Measurements from ENCODE around the gene CAMK4. TPM values are rescaled to one million over a fixed set of nuclear protein-coding genes. Genes with fewer than 3 reads are reported as not detected.

The CAMK4 gene
- total RNA-seq, 4 donors from 2014 or later, result 0.75 to 5.6 (median 4.7) TPM

DNA sequence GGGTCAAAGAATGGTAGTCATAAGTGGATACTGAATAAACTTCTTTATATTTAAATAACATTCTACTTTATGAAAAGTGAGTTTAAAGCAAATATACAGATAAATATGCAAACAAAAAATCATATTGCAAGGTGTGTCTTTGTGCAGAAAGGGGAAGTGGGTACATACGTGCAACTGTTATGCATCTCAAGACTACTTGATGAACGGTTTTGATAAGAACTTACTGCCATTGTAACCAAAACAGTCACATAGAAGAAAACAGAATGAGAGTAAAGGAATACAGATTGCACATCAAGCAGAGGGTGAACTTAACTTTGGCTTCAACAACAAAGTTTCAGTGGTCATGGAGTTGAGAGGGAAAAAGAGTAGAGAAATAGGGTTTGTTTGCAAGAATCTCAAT is 9.9 kb downstream of the CAMK4 start:
- intact Hi-C loops (cut with DNase I; ENCODE audit: low total_unique reads) (no loop called here), in situ Hi-C loops (cut with MboI; ENCODE audit: low pct_ligation_motif_present in 1 of 4, low pct_unique_long_range_greater_than_20kb in 1 of 4, low sequenced_read_pairs in 3 of 4) (no loop called here)
- no peaks in the 10 kb centered on the region for H3K27me3 ChIP-seq
- no peak for TF ChIP-seq POLR2A (IDR thresholded peaks at IDR 0.05)
- TF ChIP-seq EP300 (IDR thresholded peaks at IDR 0.05; ENCODE audit: low read depth), result no peak
- TF ChIP-seq POLR2AphosphoS5 (IDR thresholded peaks at IDR 0.05), result no peak
- TF ChIP-seq, protein P1, sequence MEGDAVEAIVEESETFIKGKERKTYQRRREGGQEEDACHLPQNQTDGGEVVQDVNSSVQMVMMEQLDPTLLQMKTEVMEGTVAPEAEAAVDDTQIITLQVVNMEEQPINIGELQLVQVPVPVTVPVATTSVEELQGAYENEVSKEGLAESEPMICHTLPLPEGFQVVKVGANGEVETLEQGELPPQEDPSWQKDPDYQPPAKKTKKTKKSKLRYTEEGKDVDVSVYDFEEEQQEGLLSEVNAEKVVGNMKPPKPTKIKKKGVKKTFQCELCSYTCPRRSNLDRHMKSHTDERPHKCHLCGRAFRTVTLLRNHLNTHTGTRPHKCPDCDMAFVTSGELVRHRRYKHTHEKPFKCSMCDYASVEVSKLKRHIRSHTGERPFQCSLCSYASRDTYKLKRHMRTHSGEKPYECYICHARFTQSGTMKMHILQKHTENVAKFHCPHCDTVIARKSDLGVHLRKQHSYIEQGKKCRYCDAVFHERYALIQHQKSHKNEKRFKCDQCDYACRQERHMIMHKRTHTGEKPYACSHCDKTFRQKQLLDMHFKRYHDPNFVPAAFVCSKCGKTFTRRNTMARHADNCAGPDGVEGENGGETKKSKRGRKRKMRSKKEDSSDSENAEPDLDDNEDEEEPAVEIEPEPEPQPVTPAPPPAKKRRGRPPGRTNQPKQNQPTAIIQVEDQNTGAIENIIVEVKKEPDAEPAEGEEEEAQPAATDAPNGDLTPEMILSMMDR (IDR thresholded peaks at IDR 0.05), result no peak
- 44 to 45% methylated on average over 2 of the region's 2 CpGs for WGBS, 2 donors (ENCODE audit: low coverage in 1 of 2)
- no peak overlapping the region for H3K27ac ChIP-seq
- DNase-seq, result no peak
- no peaks in the 10 kb centered on the region for H3K9me3 ChIP-seq
- no peaks in the 10 kb centered on the region for H3K4me1 ChIP-seq
- H3K4me3 ChIP-seq, result no peak overlapping the region
- no peaks in the 10 kb centered on the region for H3K36me3 ChIP-seq

DNA sequence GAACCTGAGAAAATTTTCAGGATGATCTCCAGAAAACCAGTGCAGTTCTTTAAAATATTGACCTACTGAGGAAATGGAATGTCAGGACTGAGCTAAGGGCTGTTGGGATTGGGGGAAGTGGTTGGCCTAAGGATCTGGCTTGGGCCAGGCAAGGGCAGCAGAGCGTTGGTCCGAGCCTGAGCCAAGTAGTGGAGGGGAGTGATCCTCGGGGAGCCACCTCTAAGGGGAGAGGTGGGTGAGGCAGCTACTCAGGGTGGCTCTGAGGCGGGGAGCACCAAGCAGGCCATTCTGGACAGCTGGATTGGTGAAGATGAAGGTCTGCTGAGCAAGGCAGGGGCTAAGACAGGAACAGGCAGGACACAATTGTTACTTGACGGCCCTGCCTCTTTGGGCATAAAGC is 11.5 kb downstream of the CAMK4 start:
- TF ChIP-seq POLR2AphosphoS5 (IDR thresholded peaks at IDR 0.05) (no peak), POLR2A (IDR thresholded peaks at IDR 0.05) (no peak), EP300 (IDR thresholded peaks at IDR 0.05; ENCODE audit: low read depth) (no peak)
- TF ChIP-seq, protein P1 (IDR thresholded peaks at IDR 0.05), result no peak
- in situ Hi-C loops (cut with MboI; ENCODE audit: low pct_ligation_motif_present in 1 of 4, low pct_unique_long_range_greater_than_20kb in 1 of 4, low sequenced_read_pairs in 3 of 4), result no loop called here
- Histone ChIP-seq H3K4me3 (no peak overlapping the region), H3K9me3 (no peaks in the 10 kb centered on the region), H3K27me3 (no peaks in the 10 kb centered on the region), H3K27ac (no peak overlapping the region), H3K36me3 (no peaks in the 10 kb centered on the region), H3K4me1 (no peaks in the 10 kb centered on the region)
- no peak for DNase-seq
- intact Hi-C loops (cut with DNase I; ENCODE audit: low total_unique reads), result no loop called here
- WGBS, 2 donors (ENCODE audit: low coverage in 1 of 2), result 89 to 93% methylated on average over 3 to 5 of the region's 5 CpGs

DNA sequence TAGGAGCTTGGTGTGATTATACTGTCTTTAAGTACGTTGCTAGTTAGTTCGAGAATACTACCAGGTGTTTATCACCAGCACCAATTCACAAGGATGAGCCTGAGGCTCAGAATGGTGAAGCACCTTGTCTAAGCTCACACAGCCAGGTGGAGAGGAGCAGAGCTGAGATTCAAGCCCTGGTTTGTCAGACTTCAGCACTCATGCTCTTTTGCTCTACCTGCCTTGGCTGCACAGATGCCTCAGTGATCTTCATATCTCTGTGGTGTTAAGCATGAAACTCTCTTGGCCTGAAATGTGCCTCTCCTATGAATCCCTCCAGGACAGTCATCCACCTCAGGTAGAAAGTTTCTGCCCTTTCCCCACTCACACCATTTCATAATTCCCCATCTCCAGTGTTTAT is 12.2 kb downstream of the CAMK4 start:
- no peaks in the 10 kb centered on the region for H3K36me3 ChIP-seq
- no peak overlapping the region for H3K27ac ChIP-seq
- DNase-seq, result no peak
- 61% methylated on average over 2 of the region's 2 CpGs; no CpG with 5 or more reads in 1 of the 2 donors for WGBS, 2 donors (ENCODE audit: low coverage in 1 of 2)
- H3K4me1 ChIP-seq, result no peaks in the 10 kb centered on the region
- in situ Hi-C loops (cut with MboI; ENCODE audit: low pct_ligation_motif_present in 1 of 4, low pct_unique_long_range_greater_than_20kb in 1 of 4, low sequenced_read_pairs in 3 of 4), result no loop called here
- intact Hi-C loops (cut with DNase I; ENCODE audit: low total_unique reads), result no loop called here
- H3K27me3 ChIP-seq, result no peaks in the 10 kb centered on the region
- TF ChIP-seq, protein P1 (IDR thresholded peaks at IDR 0.05), result no peak
- TF ChIP-seq POLR2A (IDR thresholded peaks at IDR 0.05) (no peak), EP300 (IDR thresholded peaks at IDR 0.05; ENCODE audit: low read depth) (no peak), POLR2AphosphoS5 (IDR thresholded peaks at IDR 0.05) (no peak)
- H3K9me3 ChIP-seq, result no peaks in the 10 kb centered on the region
- H3K4me3 ChIP-seq, result no peak overlapping the region

DNA sequence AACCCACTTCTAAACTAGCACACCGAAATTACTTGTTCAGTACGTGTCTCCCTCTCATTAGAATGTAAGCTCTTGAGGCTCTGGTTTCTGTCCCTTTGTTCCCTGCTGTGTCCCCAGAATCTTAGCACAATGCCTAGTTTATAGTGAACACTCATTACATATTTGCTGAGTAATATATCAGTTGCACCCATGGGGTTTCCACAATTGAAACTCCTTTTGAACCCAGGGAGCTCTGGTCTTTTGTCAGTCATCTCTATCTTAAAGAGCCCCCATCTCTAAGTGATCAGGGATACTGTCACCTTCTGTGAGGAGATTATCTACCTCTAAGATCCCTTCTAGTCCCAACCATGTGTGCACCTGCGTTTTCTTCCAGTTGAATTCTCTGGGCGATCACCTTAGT is 12.8 kb downstream of the CAMK4 start:
- intact Hi-C loops (cut with DNase I; ENCODE audit: low total_unique reads) (no loop called here), in situ Hi-C loops (cut with MboI; ENCODE audit: low pct_ligation_motif_present in 1 of 4, low pct_unique_long_range_greater_than_20kb in 1 of 4, low sequenced_read_pairs in 3 of 4) (no loop called here)
- H3K36me3 ChIP-seq, result no peaks in the 10 kb centered on the region
- H3K4me3 ChIP-seq, result no peak overlapping the region
- no peaks in the 10 kb centered on the region for H3K4me1 ChIP-seq
- no peaks in the 10 kb centered on the region for H3K27me3 ChIP-seq
- H3K9me3 ChIP-seq, result no peaks in the 10 kb centered on the region
- DNase-seq, result no peak
- H3K27ac ChIP-seq, result no peak overlapping the region
- TF ChIP-seq, protein P1 (IDR thresholded peaks at IDR 0.05), result no peak
- TF ChIP-seq POLR2A (IDR thresholded peaks at IDR 0.05) (no peak), POLR2AphosphoS5 (IDR thresholded peaks at IDR 0.05) (no peak), EP300 (IDR thresholded peaks at IDR 0.05; ENCODE audit: low read depth) (no peak)
- 73 to 94% methylated on average over 4 of the region's 4 CpGs for WGBS, 2 donors (ENCODE audit: low coverage in 1 of 2)

Data from transverse colon (tissue), 4 donors.